RWPE2 (cell line): ENCODE data around the gene LASP1NB.

Experiments
- ATAC-seq: fragments of 200-7000 bp; cut with Tn5 transposase; 3 replicates; pipeline ENCODE4 v1.9.1; 2021; ENCODE audit warnings: low read depth
- DNase-seq: peaks from one replicate; pipeline ENCODE4 v3.0.0-alpha.2; 2020; ENCODE audit warnings: low spot score
- H3K27ac ChIP-seq: fragments of 450-650 bp; 2 replicates; pipeline ENCODE4 v1.5.1; 2017; ENCODE audit warnings: mild to moderate bottlenecking; ENCODE audit not compliant: poor library complexity, severe bottlenecking
- H3K27me3 ChIP-seq: fragments of 250-450 bp; sonication (Bioruptor Pico); 2 replicates; pipeline ENCODE4 v1.5.1; 2021; ENCODE audit warnings: mild to moderate bottlenecking, moderate library complexity; ENCODE audit not compliant: insufficient read depth, poor library complexity, severe bottlenecking
- H3K36me3 ChIP-seq: fragments of 250-450 bp; sonication (Bioruptor Pico); 2 replicates; pipeline ENCODE4 v1.5.1; 2020; ENCODE audit warnings: low read depth, mild to moderate bottlenecking, moderate library complexity
- H3K4me1 ChIP-seq: fragments of 250-450 bp; sonication (Bioruptor Pico); 2 replicates; pipeline ENCODE4 v1.5.1; 2021; ENCODE audit warnings: mild to moderate bottlenecking, moderate library complexity; ENCODE audit not compliant: insufficient read depth, poor library complexity, severe bottlenecking
- H3K4me3 ChIP-seq: fragments of 250-450 bp; sonication (Bioruptor Pico); 2 replicates; pipeline ENCODE4 v1.5.1; 2021; ENCODE audit warnings: mild to moderate bottlenecking, moderate library complexity; ENCODE audit not compliant: severe bottlenecking
- H3K9me3 ChIP-seq: fragments of 250-450 bp; sonication (Bioruptor Pico); 2 replicates; pipeline ENCODE4 v1.5.1; 2021; ENCODE audit warnings: mild to moderate bottlenecking, moderate library complexity; ENCODE audit not compliant: severe bottlenecking
- CTCF ChIP-seq: fragments of 450-650 bp; IDR thresholded peaks from one replicate; pipeline ENCODE4 v1.5.1; 2017; ENCODE audit warnings: mild to moderate bottlenecking, moderate library complexity; ENCODE audit not compliant: poor library complexity, severe bottlenecking

LASP1NB gene

GRCh38 chr17:38905375-38905774 is 20.0 kb upstream of the LASP1NB start:
- Histone ChIP-seq H3K36me3 (peaks cover 69% of the 10 kb centered on the region), H3K27me3 (no peaks in the 10 kb centered on the region), H3K9me3 (no peaks in the 10 kb centered on the region), H3K4me1 (peaks cover 29% of the 10 kb centered on the region), H3K27ac (no peak overlapping the region), H3K4me3 (no peak overlapping the region)
- DNase-seq (no peak), ATAC-seq (no peak)
- TF ChIP-seq CTCF = no peak

- no peak overlapping the region for H3K4me3 ChIP-seq
- peaks cover 18% of the 10 kb centered on the region for H3K4me1 ChIP-seq
- peaks cover 68% of the 10 kb centered on the region for H3K36me3 ChIP-seq
- no peak for TF ChIP-seq CTCF
- ATAC-seq (peak; percentile 52; the same call in 2 of the 3 replicates), DNase-seq (no peak)
- peak overlapping the region; percentile 63 for H3K27ac ChIP-seq
- H3K27me3 ChIP-seq = no peaks in the 10 kb centered on the region
- H3K9me3 ChIP-seq = no peaks in the 10 kb centered on the region
These were observed 18.8 kb upstream of the LASP1NB start for GRCh38 chr17:38906460-38907228.

GRCh38 chr17:38907930-38908675 is 17.3 kb upstream of the LASP1NB start:
- ATAC-seq (peak; percentile 24; the same call in 1 of the 3 replicates), DNase-seq (no peak)
- Histone ChIP-seq H3K4me3 (no peak overlapping the region), H3K27ac (peak overlapping the region; percentile 63), H3K36me3 (peaks cover 61% of the 10 kb centered on the region), H3K27me3 (no peaks in the 10 kb centered on the region), H3K4me1 (peaks cover 18% of the 10 kb centered on the region), H3K9me3 (no peaks in the 10 kb centered on the region)
- no peak for TF ChIP-seq CTCF

- no peak overlapping the region for H3K4me3 ChIP-seq
- H3K9me3 ChIP-seq = no peaks in the 10 kb centered on the region
- no peaks in the 10 kb centered on the region for H3K27me3 ChIP-seq
- DNase-seq = no peak
- TF ChIP-seq CTCF = no peak
- peaks cover 61% of the 10 kb centered on the region for H3K36me3 ChIP-seq
- ATAC-seq = peak; percentile 66
- peaks cover 18% of the 10 kb centered on the region for H3K4me1 ChIP-seq
- H3K27ac ChIP-seq = peak overlapping the region; percentile 63
These were observed 16.7 kb upstream of the LASP1NB start for GRCh38 chr17:38908676-38909181.
